Dedifferentiated amniotic fluid mesenchymal stem cell (primary cell): ENCODE measurements around the gene ABHD12.

Experiments
- DNase-seq: peaks from one replicate; pipeline ENCODE4 v3.0.0-alpha.2; 2016; ENCODE audit errors: extremely low spot score

The ABHD12 gene

DNA sequence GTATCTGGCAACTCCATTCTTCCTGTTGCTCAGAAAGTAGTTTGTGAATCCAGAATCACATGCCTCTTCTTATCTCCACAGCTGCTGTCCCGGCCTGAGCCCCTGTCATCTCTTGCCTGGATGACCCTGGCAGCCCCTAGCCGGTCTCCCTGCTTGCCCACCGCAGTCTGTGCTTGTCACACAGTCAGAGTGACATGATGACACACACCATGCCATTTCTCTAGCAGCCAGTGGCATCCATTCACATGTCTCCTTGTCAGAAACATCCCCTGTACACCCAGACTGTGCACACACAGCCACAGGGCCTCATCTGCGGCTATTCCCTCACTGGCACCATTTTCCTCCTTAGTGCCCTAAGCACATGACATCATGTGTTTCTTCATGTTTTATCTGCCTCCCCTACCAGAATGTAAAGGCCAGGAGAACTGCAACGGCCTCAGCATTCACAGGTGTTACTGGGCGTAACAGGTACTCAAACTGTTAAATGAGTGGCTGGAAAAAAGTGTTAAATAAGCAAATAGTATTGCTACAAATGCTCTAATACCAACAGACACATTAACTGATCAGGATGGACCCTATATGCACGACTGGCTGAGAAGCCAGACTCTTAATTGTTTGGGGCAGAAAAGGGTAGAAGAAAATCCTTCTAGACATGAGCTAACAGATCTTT lies 9.6 kb downstream of the ABHD12 start:
- DNase-seq: no peak

DNA sequence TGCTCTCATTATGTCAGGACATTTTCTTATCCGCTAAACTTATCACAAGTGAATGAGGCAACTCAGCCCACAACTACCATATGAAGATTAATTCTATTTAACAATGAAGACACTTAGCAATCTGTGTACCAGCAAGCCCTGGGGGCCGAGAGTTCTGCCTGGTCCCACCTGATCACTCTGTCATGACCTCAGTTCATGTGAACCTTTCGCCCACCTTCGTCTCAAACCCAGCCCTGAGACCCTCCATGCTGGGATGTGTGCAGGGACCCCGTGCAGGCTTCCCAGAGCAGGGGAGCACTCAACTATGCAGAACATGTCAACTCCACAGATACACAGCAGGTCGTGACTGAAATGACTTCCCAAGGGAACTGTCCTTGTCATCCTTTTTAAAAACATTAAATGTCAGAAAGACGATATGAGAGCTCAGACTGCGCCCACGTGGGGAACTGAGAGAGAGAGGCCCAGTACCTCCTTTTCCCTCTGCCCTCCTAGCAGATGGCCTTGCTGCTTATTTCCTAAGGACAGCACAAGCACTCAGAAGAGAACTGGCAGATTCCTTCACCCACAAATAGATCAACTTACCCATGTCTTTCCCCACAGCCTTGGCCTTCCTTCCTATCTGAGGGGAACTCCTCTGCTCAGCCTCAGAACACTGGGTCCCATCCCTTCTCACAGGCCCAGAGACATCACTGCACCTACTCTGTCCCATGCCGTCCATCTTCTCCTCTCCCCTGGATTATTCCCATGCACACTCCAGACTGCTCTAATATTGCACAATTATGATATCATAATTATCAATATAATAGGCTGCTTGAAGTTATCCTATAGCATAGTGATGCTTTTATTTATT lies 11.5 kb downstream of the ABHD12 start:
- DNase-seq: no peak

DNA sequence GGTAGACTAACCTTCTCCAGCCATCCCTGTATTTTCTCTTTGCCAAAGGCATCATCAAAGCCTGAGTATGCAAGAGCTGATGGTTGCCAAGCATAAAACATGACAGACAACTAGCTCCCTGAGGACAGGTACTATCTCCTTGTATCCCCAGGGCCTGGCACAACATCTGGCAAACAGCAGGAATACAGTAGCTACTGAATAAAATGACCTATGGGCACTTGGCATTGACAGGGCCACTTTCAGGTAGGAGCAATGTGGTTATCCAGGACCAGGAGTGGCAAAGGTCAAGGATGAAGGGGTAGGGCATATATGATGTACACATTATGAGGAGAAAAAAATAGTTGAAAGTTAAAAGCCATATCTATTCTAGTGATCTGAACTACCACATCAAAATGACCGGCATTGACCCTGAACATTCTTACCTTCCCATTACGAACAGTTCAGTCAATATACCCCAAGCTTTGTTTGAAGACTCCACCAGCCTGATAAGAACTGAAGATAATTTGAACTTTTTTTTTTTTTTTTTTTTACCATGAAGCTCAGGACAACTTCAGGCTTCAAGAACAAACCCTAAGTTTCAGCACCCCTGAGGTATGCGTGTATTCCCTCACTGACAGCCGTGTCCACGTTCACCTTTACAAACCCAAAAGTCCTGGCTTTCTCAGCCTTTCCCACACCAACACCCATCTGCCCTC lies 12.3 kb downstream of the ABHD12 start:
- no peak for DNase-seq

DNA sequence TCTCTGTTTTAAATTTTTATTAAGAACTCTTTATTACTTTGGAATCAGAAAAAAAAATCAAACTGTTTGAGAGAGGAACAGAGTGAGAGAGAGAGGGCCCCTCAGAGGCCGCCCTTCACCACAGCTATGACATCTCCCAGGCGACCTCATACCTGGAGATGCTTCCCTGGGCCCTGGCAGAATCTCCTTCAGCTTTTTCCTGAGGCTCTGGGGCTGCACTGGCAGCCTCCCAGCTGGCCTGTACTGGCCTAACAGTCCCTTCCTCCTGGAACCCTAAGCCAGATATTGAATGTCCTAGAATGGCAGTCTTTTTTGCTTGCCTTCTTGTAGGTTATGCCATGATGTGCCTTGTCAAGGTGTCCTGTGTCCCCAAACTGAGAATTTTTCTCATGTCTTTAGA lies 13.7 kb downstream of the ABHD12 start:
- no peak for DNase-seq

DNA sequence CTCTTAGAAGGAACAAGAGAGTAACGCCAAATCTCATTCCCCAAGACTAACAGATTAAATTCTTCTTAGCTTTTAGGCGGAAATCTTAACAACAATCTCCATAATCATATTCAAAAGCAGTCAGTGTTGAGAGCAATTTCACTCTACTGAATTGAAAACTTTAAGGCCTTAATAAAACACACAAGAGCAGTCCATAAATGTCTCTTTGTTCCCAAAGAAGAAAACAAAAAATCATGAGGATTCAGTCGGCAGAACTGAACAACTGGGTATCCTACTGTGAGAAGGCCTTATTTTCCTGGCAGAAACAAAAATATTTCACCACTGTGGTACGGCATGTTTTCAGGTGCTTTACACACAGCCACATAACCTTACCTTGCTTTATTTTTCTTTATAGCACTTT lies 14.4 kb downstream of the ABHD12 start:
- no peak for DNase-seq

DNA sequence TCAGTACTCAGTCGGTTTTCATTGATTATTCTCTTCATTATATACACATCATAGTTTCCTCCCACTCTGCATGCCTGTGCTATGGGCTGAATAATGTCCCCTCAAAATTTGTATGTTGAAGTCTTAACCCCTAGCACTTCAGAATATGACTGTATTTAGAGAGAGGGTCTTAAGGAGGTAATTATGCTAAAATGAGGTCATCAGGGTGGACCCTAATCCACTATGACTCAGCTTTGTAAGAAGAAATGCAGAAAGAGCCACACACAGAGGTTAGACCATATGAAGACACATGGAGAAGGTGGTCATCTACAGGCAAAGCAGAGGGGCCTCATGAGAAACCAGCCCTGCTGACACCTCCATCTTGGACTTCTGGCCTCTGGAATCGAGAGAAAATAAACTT lies 15.8 kb downstream of the ABHD12 start:
- DNase-seq: no peak

DNA sequence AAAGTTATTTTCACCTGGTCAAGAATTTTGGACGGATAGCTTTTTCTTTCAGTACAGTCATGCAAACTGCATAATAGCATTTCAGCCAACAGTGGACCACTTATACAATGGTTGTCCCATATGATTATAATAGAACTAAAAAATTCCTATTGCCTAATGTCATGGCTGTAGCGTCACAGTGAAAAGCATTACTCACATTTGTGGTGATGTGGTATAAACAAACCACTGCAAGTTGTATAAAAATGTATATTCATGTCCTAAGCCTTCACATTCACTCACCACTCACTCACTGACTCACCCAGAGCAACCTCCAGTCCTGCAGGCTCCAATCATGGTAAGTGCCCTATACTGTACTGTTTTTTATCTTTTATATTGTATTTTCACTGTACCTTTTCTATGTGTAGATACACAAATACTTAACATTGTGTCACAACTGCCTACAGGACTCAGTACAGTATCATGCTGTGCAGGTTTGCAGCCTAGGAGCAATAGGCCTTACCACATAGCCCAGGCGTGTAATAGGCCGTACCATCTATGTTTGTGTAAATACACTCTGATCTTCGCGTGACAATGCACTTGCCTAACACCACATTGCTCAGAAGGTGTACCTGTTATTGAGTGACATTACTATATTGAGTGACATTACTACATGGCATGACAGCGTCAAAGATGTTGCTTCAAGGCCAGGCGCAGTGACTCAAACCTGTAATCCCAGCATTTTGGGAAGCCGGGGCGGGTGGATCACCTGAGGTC lies 17.9 kb downstream of the ABHD12 start:
- peak; percentile 29 for DNase-seq

DNA sequence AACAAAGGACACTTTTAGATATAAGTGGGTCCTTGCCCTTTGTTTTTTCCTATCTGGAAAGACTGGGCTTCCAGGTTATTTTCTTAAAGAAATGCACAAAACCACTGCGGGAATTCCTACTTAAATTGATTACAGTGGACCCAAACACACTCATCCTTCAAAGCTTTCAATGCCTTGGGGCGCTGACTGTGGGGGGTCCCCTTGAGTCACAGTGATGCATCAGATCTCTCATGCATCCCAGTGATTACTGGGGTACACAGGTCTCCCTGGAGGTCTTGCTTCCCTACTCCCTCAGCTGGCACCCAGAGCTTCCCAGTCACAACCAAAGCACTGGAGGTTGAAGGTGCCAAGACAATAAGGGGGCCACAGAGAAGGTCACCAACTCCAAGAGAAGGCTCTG lies 20.7 kb downstream of the ABHD12 start:
- DNase-seq: no peak

DNA sequence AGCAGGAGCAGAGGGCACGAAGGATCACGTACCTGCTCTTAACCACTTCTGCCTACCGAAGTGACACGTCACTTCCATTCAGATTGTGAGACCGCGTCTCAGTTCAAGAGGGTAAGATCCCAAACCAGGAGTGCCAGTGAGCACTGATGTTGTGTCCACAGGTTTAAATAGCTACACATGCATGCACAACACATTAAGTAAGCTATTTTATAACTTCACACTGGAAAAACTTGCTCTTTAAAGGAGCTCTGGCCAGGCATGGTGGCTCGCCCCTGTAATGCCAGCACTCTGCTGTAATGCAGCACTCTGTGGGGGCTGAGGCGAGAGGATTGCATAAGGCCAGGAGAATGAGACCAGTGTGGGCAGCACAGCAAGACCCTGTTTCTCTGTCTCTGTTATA lies 21.1 kb downstream of the ABHD12 start:
- DNase-seq: no peak

DNA sequence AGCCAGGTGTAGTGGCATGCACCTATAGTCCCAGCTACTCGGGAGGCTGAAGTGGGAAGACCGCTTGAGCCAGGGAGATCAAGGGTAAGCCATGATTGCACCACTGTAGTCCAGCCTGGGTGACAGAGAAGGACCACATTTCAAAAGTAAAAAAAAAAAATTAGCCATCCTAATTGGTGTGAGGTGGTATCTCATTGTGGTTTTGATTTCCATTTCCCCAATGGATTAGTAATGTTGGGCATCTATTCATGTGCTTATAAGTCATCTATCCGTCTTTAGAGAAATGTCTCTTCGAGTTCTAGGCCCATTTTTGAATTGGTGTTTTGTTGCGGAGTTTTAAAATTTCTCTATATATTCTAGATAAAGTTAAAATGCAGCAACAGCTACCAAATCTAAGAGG lies 21.7 kb downstream of the ABHD12 start:
- DNase-seq: no peak

DNA sequence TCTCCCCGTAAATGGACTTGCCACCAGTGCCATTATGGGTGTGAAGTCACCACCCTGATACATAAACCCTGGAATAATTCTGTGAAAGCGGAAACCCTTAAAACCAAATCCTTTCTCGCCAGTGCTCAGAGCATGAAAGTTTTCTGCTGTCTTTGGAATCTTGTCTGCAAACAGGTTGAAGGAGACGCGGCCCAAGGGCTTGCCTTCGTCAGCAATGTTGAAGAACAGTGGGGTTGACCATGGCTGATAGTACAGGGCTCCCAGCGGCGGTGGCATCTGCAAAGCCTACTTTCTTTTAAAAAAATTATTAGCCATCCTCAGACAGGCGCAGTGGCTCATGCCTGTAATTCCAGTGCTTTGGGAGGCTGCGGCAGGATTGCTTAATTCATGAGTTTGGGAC lies 22.1 kb downstream of the ABHD12 start:
- DNase-seq: no peak

DNA sequence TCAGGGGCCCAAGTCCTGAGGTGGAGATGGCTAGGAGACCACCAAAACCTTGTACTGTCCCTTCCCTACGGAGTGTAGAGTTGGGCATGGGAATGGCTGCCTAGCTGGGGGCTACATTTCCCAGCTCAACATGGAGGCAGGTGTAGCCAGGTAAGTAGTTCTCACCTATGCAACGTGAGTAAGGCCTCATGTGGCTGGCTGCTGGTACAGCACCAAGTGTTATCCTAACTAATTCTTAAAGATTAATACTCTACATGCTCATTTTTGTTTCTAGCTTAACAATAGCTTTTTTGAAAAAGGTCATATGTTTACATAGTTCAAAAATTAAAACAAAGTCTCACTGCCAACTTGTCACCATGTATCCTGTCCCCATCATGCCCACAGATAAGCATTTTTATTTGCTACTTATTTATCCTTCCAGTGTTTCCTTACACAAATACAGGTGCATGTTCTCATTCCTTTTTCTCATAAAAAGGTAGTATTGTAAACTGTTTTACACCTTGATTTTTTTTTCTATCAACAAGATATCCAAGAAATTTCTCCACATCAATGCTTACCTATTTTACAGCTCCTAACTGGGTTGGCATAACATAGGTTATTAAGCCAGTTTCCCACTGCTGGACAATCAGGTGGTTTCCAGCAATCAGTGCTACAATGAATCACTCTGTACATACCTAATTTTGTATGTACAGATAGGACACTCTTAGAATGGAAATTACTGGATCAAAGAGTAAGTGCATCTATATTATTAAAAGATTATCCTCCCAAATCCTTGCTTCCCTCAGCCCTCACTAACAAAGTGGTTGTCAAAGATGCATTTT lies 25.5 kb downstream of the ABHD12 start:
- no peak for DNase-seq

DNA sequence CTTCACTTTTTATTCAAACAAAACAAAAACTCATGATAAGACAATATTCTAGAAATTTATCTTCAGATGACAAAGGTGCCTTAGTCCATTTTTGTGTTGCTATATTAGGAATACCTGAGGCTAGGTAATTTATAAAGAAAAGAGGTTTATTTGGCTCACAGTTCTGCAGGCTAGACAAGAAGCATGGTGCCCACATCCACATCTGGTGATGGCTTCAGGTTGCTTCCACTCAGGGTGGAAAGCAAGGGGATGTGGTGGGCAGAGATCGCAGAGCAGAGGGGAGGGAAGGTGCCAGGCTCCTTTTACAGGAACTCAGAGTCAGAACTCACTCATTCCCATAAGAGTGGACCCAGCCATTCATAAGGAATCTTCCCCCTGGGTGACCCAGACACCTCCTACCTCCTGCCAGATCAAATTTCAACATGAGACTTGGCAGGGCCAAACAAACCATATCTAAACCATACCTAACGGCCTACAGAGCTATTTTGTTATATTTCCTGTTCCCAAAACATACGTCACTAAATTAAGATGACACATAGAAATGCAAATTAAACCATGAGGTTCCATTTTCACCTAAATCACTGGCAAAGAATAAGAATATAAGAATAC lies 26.4 kb downstream of the ABHD12 start:
- DNase-seq: no peak

DNA sequence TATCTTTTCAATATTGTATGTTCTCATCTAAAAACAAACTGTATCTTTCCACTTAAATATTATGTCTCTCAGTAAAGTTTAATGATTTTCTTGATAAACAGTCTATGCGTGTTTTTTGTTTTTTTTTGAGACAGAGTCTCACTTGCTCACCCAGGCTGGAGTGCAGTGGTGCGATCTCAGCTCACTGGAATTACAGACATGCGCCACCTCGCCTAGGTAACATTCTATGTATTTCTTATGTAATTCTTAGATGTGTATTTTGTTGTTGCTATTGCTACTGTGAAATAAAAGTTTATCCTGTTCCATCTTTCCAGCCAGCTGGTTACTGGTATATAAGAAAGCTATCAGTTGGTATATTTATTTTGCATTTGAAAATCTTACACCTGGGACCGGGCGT lies 29.4 kb downstream of the ABHD12 start:
- DNase-seq: no peak

DNA sequence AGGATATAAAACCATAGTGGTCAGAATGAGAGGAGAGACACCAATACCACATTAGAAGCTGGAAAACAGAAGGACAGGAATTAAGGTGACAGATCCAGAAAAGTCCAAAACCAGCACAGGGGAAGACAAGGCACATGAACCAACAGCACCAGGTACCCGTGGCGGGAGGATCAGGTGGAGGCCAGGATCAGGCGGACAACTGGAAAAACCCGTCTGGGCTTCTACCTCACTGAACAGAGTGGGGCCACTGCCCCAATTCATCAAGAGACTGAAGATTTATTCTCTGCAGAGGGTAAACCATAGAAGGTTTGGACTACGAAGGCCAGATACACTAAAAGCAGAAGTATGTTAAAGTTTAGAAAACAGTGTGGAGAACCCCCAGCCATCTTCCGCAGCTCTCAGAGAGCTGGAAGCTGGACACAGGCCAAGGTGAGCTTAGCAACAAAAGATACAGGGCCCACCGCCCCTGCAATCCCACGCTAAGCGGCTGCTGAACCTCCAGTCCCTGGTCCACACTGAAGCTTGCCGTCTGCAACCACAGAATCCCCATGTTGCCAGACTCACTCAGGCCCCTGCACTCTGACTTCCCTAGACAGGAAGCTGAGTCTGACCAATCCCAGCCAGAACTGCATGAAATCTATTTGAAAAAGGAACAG lies 29.9 kb downstream of the ABHD12 start:
- no peak for DNase-seq

DNA sequence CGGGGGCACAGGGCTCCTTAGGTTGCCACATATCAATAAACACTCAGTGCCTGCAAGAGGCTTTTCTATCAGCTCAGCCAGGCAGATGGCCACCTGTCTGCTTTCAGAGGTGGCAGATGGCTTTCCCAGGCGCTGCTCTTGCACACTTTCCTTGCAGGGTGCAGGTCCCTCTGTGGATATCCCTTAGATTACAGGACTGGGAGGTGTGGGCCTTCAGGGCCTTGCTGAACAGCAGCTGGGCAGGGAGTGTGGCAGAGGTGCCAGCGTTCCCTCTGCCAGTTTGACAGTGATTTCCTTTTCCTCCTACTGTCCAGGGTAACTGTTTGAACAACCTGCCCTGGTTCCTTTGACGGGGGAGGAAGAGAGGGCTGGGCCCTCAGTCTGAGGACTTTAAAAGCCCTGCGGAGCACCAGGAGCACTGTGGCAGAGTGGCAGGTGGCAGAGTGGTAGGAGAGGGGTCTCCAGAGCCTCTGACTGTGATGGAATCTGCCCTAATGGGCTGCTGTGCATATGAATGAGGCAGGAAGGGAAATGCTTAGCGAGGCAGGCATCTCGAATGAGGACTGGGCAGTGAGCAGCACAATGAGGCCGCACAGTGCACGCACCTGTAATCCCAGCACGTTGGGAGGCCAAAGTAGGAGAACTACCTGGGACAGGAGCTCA lies 34.2 kb downstream of the ABHD12 start:
- DNase-seq: no peak

DNA sequence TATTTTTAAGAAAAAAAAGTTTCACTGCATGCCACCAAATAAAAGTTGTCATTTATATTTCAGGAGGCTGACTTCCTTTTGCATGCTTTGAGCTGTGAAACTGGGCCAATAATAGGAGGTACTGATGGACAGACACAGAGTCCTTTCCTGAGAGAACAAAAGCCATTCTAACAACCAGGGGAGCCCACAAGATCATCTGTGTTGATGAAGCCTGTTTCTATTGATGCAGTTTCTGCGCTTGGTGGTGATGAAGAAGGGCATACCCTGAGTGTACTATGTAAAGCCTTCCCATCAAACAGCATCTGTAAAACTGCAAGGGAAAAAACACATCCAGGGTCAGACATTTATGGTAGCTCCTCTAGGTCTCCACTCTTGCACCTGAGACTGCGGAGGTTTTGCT lies 34.8 kb downstream of the ABHD12 start:
- no peak for DNase-seq

DNA sequence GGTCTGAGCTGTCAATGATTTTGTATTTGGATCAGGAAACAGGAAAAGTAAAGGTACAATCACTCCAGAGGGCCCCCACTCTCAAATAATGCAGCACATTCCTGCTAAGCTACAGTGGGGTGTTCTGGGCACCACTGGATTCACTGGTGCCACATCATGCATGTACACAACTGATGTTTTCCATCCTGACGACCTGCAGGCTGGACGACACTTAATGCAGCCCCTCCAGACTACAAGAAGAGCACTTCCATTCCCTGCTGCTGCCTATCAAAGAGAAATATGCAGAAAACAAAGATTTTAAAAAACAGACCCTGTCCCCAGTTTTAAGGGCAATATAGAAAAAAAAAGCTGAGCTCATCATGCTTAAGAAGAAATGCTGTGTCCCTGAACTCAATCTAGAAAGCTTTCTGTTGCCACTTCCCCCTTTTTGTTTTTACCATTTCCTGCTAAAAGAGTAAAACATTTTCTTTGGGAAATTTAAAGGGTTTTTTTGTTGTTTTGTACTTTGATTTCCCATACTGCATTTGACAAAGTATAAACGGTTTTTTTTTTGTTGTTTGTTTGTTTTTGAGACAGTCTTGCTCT lies 35.5 kb downstream of the ABHD12 start:
- DNase-seq: no peak
